Subcutaneous adipose tissue (tissue), 4 donors: ENCODE data around the gene NTSR1. TPM values are rescaled to one million over a fixed set of nuclear protein-coding genes. Genes with fewer than 3 reads are reported as not detected.

Experiments used
- CTCF ChIP-seq: fragments of 450-650 bp; IDR thresholded peaks from one replicate; pipeline ENCODE4 v1.5.1; 2016; ENCODE audit warnings: low read depth, mild to moderate bottlenecking, control low read depth, antibody characterized with exemption, moderate library complexity
- total RNA-seq, 4 donors: library from RNA; depleted of rRNA; stranded (reverse); fragments of >200 nt; gene quantifications; one replicate each; pipeline ENCODE4 v1.1.0, GENCODE V29; 2016

The NTSR1 gene
- total RNA-seq, 4 donors from 2014 or later: 0.16 TPM; not detected in 3

- TF ChIP-seq CTCF: no peak
These were observed 102.7 kb downstream of the NTSR1 start for GRCh38 chr20:62811320-62811719.

GRCh38 chr20:62811720-62812119 is 103.1 kb downstream of the NTSR1 start:
- TF ChIP-seq CTCF: no peak

Other genes with a start within 250 kb of the NTSR1 start
- gene GATA5, start 232.8 kb upstream of the NTSR1 start, total RNA-seq: not detected
- 10 to 100 TPM in 3 of 4 donors, 1 to 10 TPM in 1; 9.0 to 38.5 (median 28.3) TPM for gene SLCO4A1, start 66.3 kb upstream of the NTSR1 start, total RNA-seq
- 10 to 100 TPM in 1 of 4 donors, 1 to 10 TPM in 3; 6.2 to 11.0 (median 9.4) TPM for gene MRGBP, start 87.6 kb downstream of the NTSR1 start, total RNA-seq
- 10 to 100 TPM; 17.4 to 67.1 (median 44.4) TPM for gene OGFR, start 96.0 kb downstream of the NTSR1 start, total RNA-seq
- gene COL9A3, start 108.2 kb downstream of the NTSR1 start, total RNA-seq: 1 to 10 TPM in 1 of 4 donors, under 1 TPM in 1, not detected in 2; 0.22 to 1.3 TPM
- 10 to 100 TPM in 2 of 4 donors, 1 to 10 TPM in 2; 7.6 to 13.8 (median 10.8) TPM for gene TCFL5, start 153.0 kb downstream of the NTSR1 start, total RNA-seq
- 10 to 100 TPM; 38.2 to 68.8 (median 46.6) TPM for gene DIDO1, start 217.7 kb downstream of the NTSR1 start, total RNA-seq
- gene GID8, start 229.3 kb downstream of the NTSR1 start, total RNA-seq: 10 to 100 TPM; 15.3 to 32.2 (median 23.6) TPM
- gene SLC17A9, start 243.9 kb downstream of the NTSR1 start, total RNA-seq: 1 to 10 TPM in 3 of 4 donors, under 1 TPM in 1; 0.38 to 6.8 (median 2.1) TPM